ENCODE results near the gene NACAD.
"Not testable (repeated sequence)": the region's sequence is repeated elsewhere in the genome, so short reads cannot be mapped to it uniquely, and the experiment has no call there.

Gene NACAD

GRCh38 chr7:45088821-45089340, at the start of gene NACAD:
Gene NACAD, minus strand, starts transcription at chr7:45088969. Its CDS starts 75 bp downstream, at chr7:45088894.
- DNase-seq, result peak; percentile 85

DNA sequence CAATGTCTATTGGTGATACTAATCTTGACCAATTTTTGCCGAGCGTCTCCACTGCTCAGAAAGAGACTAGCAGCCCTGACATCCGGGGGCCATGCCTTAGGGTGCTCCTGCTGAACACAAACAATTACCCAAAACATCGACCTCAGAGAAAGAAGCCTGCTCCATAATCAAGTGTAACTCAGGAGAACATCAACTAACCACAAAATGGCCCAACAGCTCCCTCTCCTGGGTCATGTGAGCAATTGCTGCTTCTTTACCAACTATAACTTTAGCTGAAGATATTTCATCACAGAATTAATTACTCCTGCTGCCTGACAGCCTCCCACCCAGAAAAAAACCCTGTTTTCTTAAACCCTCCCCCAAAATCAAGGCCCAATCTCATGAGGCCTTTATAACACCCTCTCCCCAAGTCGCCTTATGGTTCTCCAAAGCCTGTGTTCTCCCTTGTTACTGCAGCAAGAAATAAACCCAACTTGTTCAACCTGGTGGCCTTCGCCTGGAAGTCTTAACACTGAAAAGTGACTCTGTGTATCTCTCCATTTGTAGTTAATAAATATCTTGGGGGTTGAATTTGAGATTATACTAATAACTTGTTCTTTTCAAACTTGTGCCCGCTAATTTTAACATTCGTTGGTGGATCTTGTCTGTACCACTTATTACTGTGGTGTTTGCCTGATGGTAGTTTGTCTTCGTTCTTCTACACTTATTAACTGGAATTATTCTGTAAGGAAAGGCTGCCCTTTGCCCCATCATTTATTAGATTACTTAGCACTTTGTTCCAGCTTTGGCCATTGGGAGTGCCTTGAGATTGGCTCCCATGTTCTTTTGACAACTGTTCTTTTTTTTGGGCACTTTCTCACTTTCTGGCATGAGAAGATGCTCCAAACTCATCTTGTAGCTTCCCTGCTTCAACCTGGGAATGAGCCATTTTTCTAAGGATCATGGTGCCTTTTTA, 47.6 kb upstream of the NACAD start:
- peak; percentile 64 for DNase-seq

DNA sequence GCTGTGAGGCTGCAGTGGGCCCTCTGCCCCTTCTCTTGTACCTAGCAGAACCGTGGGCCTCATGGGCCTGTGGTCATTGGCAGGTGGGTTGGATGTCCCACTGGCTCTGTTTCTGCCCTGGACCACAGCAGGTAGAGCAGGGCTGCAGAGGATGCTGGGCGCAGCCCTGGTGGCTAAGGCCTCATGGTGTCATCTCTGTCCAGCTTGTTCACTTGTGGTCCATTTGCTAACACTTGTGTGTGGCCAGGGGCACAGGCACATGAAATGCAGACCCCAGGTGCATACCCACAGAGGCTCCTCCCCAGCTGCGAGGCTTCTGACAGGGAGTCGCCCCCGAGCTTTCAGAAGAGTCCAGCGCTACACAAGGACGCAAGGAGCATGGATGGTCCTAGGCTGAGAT, 45.1 kb upstream of the NACAD start:
- DNase-seq, result no peak

DNA sequence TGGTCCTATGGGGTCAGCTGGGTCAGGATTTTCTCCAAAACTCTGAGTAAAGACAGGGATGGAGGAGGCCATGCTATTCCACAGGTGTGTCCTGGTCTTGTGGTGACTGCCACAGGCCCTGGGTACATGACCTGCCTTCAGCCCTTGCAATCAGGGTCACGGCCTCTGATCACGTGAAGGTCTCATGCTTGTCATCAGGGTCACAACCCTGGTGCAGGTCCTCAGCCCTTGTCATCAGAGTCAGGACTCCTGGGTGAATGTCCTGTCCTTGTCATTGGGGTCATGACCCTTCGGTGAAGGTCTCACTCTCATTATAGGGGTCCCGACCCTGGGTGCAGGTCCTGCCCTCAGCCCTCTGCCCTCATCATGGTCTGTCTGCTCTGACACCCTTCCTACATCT, 44.6 kb upstream of the NACAD start:
- DNase-seq, result no peak

GRCh38 chr7:45132708-45133320, 44.0 kb upstream of the NACAD start:
- no peak for DNase-seq

DNA sequence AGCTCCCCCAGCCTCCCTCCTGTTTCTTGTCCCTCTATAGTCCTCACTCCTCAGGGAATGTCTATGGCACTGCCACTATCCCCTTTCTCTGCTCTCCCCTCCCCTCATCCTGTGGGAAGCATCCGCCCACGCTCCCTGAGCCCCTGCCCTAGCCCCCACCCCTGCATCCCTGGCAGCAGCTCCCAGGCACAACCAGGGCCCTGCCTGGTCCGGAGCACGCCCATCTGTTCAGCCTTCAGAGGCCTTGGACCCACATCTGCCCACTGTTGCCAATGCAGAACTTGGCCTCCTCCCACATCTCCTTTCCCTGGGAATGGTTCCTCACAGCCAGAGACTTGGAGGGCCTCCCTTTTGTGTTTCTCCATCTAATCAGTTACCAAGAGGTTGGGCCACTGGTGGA, 43.1 kb upstream of the NACAD start:
- DNase-seq, result no peak

DNA sequence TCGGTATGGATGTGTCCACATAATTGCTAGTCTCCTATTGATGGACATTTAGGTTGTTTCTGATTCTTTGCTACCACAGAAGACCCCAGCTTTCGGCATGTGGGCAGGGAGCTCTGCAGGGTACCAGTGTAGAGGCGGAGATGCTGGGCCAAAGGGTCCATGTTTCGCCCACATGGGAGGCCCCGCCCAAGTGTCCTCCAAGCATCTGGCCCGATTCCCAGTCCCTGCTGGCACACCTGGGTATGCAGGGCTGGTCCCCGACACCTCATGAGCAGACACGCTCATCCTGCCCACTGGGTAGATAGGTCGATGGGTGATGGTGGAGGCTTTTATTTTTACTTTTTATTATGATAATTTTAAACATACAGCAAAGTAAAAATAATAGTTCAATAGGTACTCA, 42.1 kb upstream of the NACAD start:
- no peak for DNase-seq

DNA sequence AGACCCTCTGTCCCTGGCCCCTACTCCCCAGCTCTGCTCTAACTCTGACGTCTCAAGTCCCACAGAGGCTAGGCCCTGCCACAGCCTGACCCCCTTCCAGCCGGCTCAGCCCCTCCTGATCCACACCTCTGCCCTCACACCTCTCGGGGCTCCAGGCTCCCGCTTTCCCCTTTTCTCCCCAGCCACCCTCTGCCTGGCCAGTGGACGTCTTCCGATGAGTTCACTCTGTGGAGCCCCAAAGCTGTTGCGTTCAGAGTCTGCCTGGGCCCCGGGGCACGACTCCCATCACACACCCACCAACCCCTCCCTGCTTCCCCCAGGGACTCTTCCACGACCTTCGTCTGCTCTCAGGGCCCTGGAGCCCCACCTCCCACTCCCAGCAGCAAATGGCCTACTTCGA, 41.1 kb upstream of the NACAD start:
- no peak for DNase-seq

DNA sequence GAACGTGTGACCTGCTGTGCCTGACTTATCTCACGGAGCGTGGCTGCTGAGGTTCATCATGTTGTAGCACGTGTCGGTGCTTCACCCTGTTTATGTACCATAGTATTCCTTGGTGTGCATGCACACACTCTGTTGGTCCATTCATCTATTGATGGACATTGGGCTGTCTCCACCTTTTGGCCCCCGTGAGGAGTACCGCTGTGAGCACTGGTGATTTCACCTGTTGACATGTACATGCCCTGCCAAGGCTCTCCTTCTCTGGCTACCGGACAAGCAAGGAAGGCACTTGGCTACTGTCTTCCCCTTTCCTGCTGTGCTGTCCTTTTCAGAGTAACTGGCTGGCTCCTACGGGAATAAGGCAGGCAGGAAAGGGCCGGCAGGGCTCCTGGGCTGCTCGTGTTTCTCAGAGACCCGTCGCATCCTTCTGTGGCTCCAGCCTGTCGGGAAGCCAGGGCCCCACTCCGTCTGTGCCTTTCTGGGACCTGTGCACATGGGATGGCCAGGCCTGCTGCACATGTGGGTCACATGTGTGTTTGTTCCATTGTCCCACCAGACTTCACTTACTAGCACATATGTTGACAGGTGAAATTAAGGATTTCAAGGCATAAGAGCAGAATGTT, 40.5 kb upstream of the NACAD start:
- DNase-seq, result no peak

- DNase-seq, result no peak
Observed at GRCh38 chr7:45126920-45127319, 38.2 kb upstream of the NACAD start.

DNA sequence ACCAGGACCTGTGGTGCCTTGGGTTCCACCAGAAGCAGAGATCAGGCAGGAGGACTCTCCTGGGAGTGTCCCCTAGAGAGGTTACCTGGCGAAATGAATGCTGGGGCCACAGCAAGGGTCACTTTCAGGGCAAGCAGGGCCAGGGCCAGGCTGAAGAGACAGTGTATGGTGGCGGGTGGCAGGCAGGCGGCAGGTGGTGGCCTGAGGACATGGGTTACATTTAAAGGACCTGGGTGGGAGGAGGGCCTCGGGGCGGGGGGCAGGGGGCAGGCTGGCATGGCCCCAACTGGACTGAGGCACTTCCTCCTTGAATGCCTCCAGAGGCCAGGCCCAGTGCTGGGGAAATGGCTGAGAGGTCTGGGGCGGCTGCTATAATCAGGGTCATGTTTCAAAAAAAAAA, 37.4 kb upstream of the NACAD start:
- no peak for DNase-seq

DNA sequence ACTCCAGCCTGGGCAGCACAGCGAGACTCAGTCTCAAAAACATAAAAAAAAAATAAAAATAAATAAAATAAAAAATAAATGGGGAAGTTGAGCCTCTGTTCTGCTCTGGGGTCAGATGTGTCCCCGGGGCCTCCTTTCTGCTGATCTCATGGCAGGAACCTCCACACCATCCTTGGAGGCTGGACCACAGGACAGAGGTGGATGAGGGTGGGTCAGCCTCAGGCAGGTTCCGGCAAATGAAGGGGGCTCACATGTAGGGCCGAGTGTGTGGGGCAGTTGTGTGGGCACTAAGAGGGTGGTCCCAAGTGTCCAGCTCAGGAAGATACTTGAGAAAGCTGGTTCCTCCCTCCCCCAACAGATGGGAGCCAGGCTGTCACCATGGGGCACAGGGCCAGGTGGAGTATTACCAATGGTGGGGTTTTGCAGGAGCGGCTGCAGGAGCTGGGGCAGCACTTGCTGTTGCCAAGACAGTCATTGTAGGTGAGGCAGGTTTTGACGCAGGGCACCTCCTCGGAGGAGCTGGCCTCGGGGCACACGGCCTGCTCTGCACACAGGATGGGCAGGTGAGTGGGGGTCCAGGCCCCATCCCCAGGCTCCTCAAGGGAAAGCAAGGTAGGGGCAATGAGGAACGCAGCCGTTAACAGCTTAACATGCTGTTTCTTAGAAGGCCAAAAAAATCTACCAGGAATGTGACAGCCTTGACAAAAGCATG, 36.6 kb upstream of the NACAD start:
- DNase-seq, result no peak

GRCh38 chr7:45123913-45124710, 35.3 kb upstream of the NACAD start:
- DNase-seq, result peak; percentile 91

DNA sequence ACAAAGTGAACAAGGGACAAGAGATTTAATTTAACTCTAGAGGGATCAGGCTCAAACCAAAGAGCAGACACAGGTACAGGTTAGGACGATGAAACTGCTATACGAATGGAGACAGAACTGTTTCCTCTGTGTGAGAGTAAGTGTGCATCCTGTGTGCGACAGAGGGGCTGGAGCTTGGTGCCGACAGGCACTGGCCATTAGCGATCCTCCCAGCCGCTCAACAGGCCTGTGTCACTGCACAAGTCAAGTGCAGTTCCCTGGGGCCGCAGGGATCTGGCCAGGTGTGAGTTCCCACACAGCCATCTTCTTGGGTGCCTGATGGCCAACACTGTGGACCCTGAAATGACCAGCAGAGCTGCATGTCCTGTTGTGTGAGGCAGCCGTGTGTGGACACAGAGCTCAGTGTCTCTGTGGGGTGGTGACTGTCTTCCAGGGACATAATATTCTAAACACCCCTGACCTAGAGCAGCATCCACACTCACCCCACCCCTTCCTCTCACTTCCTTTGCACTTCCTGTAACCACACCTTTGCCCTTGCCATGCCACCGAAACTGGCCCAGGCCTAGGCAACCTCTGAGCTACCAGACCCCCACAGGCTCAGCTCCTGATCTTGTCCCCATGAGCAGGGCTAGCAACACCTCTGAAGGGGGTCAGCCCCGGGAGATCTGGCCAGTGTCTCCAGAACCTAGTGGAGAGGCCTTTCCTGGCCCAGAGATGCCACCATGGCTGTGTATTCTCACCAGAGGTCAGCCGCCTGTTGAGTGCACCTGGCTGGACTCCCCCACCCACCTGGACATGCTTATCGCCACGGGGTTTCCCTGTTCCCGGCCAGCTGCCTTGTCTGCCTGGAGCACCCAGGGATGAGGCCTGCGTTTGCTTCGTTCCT, 34.4 kb upstream of the NACAD start:
- DNase-seq, result peak; percentile 92

- no peak for DNase-seq
Observed at GRCh38 chr7:45119550-45119949, 30.8 kb upstream of the NACAD start.

DNA sequence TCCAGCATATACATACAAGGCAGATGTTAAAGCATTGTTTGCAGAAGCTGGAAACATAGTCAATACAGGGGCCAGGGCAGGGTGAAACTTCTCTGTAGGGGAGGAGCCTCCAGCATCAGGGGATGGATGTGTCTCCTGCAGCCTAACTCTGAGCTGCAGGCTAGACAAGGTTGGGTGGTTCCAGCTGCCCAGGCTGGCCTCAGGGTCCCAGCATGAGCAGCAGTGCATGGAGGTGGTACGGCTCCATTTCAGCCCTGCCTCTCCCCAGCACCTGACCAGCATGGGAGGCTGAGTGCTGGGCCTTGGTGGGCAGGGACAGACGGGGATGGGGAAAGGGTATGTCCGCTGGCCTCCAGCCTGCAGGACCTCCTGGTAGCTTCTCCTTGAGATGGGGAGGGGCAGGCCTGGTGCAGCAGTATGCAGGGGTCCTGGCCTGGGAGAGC, 30.1 kb upstream of the NACAD start:
- no peak for DNase-seq

DNA sequence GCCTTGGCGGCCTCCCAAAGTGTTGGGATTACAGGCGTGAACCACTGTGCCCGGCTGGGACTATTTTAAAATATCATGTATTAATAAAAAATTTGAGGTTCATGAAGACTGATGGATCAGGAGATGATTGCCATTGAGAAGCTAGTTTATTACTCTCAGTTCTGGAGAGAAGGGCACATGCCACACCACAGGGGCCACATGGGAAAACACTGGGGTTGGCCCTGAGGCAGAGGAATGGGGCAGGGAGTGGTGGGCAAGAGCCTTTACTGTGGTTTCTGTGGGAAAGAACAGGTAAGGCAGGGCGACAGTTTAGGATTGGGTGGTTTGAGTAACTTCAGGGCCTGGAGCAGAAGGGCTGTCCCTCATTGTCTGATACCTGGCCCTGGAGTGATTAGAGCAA, 29.5 kb upstream of the NACAD start:
- no peak for DNase-seq

DNA sequence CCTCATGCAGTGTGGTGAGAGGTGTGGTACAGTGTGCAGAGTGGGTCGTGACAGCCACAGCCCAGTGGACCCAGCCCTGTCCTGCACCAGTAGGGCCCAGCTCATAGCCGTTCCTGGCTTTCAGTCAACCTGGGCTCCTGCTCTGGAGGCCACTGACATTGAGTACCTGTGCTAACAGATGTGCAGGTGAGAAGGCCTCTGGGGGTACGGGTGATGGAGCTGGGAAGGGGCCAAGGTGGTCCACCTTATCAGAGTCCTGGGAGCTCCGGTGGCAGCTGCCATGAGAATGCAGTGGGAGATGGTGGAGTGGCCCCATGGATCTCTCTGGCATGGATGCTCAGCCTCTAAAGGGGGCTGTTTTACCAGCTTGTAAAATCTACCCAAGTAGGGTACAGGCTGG, 28.8 kb upstream of the NACAD start:
- DNase-seq, result no peak

DNA sequence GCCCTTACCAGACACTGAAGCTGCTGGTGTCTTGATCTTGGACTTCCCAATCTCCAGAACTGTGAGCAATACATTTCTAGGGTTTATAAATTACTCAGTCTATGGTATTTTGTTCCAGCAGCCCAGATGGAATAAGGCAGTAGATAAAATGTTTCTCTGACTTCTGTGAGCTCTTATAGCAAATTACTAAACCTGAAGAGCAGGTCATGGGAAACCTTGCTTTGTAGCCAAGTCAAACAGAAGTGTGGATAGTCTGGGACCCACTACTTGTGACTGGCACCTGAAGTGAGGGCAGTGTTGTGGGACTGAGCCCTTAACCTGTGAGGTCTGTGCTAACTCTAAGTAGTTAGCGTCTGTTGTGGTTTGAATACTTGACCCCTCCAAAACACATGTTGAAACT, 27.3 kb upstream of the NACAD start:
- DNase-seq, result no peak

GRCh38 chr7:45114926-45115325, 26.2 kb upstream of the NACAD start:
- no peak for DNase-seq

DNA sequence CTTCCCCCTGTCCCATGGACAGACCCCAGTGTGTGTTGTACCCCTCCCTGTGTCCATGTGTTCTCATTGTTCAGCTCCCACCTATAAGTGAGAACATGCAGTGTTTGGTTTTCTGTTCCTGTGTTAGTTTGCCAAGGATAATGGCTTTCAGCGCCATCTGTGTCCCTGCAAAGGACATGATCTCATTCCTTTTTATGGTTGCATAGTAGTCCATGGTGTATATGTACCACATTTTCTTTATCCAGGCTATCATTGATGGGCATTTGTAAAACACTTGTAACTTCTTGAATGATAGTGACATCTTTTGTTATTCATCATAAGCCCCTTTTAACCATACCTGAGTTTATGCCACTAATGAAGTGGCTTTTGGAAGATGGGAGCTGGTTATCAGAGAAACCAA, 25.5 kb upstream of the NACAD start:
- not testable (repeated sequence) for DNase-seq
